HFFc6 (cell line): Measurements from ENCODE around the gene KRTAP10-3. TPM values are rescaled to one million over a fixed set of nuclear protein-coding genes. Genes with fewer than 3 reads are reported as not detected.

Experiments
- DNase-seq: peaks from one replicate; pipeline ENCODE4 v3.0.0-alpha.2; 2018
- H3K27ac Mint-ChIP-seq: 2 replicates; pipeline ENCODE4 v1.8.0; 2020; ENCODE audit warnings: mild to moderate bottlenecking, mixed read lengths
- H3K27me3 Mint-ChIP-seq: 2 replicates; pipeline ENCODE4 v1.8.0; 2021; ENCODE audit warnings: mild to moderate bottlenecking, moderate library complexity, mixed read lengths; ENCODE audit not compliant: insufficient read depth
- H3K36me3 Mint-ChIP-seq: 2 replicates; pipeline ENCODE4 v1.8.0; 2021; ENCODE audit warnings: low read depth, mixed read lengths
- H3K4me1 Mint-ChIP-seq: 2 replicates; pipeline ENCODE4 v1.8.0; 2020; ENCODE audit warnings: low read depth, mixed read lengths
- H3K4me3 Mint-ChIP-seq: 2 replicates; pipeline ENCODE4 v1.8.0; 2020; ENCODE audit warnings: mild to moderate bottlenecking, moderate library complexity, mixed read lengths
- H3K9me3 Mint-ChIP-seq: 2 replicates; pipeline ENCODE4 v1.8.0; 2020; ENCODE audit warnings: mild to moderate bottlenecking, mixed read lengths
- total RNA-seq, 6 experiments: library from RNA; stranded (reverse); fragmentation: NEBNext Ultra II Directional; extraction: Animal tissue kit (Norgen Biotek cat#: 25700); gene quantifications; 2 replicates in 1 of 6; 3 replicates in 5 of 6; pipeline ENCODE4 v1.2.3, GENCODE V29; 2021
- TF ChIP-seq, protein P1 (sequence below): fragments of 200-600 bp; sonication (generic); IDR thresholded peaks from 2 replicates; pipeline ENCODE4 v1.5.0; 2021; ENCODE audit warnings: antibody characterized with exemption, mild to moderate bottlenecking

KRTAP10-3 gene
- total RNA-seq, 6 experiments from 2014 or later: not detected

DNA sequence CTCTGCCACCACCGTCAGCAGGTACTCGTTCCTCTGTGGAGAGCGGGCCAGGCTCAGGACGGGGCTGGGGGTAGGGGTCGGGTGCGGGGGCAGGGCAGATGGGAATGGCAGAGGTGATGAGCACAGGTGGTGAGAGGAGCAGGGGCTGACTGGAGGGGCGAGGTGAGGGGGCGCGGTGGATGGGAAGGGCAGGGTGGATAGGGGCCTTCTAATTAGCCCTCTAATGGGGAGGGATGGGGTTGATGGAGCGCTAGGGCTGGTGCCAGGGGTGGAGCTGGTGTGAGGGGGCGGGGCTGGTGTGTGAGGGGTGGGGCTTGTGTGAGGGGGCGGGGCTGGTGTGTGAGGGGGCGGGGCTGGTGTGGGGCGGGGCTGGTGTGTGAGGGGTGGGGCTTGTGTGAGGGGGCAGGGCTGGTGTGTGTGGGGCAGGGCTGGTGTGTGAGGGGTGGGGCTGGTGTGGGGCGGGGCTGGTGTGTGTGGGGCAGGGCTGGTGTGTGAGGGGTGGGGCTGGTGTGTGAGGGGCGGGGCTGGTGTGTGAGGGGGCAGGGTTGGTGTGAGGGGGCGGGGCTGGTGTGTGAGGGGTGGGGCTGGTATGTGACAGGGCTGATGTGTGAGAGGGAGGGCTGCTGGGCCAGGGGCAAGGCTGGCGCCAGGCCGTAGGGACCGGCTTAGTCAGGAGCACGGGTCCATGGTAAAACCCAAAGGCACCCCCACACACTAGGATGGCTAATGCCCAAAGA lies 24.5 kb downstream of the KRTAP10-3 start:
- Mint-ChIP-seq H3K27ac (no peak overlapping the region), H3K9me3 (peaks cover 25% of the 10 kb centered on the region), H3K4me3 (no peak overlapping the region), H3K4me1 (no peaks in the 10 kb centered on the region), H3K36me3 (no peaks in the 10 kb centered on the region), H3K27me3 (peaks cover 13% of the 10 kb centered on the region)
- DNase-seq: no peak
- TF ChIP-seq, protein P1, sequence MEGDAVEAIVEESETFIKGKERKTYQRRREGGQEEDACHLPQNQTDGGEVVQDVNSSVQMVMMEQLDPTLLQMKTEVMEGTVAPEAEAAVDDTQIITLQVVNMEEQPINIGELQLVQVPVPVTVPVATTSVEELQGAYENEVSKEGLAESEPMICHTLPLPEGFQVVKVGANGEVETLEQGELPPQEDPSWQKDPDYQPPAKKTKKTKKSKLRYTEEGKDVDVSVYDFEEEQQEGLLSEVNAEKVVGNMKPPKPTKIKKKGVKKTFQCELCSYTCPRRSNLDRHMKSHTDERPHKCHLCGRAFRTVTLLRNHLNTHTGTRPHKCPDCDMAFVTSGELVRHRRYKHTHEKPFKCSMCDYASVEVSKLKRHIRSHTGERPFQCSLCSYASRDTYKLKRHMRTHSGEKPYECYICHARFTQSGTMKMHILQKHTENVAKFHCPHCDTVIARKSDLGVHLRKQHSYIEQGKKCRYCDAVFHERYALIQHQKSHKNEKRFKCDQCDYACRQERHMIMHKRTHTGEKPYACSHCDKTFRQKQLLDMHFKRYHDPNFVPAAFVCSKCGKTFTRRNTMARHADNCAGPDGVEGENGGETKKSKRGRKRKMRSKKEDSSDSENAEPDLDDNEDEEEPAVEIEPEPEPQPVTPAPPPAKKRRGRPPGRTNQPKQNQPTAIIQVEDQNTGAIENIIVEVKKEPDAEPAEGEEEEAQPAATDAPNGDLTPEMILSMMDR: no peak

DNA sequence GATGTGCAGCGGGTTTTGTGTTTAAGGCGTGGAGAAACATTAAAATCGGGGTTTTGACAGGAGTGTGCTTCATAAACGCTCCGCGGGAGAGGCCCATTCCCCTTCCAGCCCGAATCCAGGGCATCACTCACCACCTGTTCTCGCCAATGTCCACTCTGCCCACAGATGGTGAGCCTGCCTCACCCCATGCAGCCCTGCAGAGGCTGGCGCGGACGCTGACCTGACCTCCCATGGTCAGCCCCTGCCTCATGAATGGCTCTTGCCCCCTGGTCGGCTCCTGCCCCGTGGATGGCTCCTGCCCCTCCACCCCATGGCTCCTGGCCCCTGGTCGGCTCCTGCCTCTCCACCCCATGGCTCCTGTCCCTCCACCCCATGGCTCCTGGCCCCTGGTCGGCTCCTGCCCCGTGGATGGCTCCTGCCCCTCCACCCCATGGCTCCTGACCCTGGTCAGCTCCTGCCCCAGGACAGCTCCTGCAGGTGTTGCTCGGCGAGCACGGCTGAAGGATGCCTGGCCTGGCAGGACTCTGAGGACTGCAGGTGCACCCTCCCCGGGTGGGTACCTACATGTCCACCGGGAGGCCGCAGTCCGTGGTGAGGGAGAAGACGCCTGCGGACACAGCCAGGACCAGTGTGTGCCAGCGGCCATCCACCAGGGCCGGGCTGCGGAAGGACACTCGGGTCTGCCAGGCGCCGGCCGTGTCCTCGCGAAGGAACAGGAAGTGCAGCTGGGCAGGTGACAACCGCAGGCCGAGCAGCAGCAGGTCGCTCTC lies 25.3 kb downstream of the KRTAP10-3 start:
- Mint-ChIP-seq H3K4me1 (no peaks in the 10 kb centered on the region), H3K27ac (no peak overlapping the region), H3K36me3 (no peaks in the 10 kb centered on the region), H3K4me3 (no peak overlapping the region), H3K9me3 (peaks cover 26% of the 10 kb centered on the region), H3K27me3 (peaks cover 13% of the 10 kb centered on the region)
- no peak for DNase-seq
- TF ChIP-seq, protein P1: no peak

DNA sequence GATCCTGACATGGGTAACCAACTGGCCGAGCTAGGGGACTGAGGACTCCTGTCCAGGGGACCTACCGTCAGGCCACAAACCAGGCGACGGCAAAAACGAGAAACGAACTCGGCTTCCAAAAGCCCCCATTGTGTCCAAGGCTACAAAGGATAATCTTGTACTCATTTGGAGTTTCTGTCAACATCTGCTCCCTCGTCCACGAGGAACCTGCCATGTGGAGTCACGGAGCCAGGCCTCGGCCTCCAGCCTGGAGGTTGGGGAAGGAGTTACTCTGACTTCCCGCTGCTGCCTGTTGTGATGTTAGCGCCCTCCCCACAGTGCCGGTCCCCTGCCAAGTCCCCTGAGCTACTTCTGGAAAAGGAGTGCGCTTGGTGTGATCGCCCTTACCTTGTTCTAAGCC lies 25.9 kb downstream of the KRTAP10-3 start:
- peaks cover 26% of the 10 kb centered on the region for H3K9me3 Mint-ChIP-seq
- H3K27me3 Mint-ChIP-seq: peaks cover 13% of the 10 kb centered on the region
- TF ChIP-seq, protein P1: no peak
- no peak for DNase-seq
- no peaks in the 10 kb centered on the region for H3K4me1 Mint-ChIP-seq
- no peaks in the 10 kb centered on the region for H3K36me3 Mint-ChIP-seq
- no peak overlapping the region for H3K27ac Mint-ChIP-seq
- H3K4me3 Mint-ChIP-seq: no peak overlapping the region

DNA sequence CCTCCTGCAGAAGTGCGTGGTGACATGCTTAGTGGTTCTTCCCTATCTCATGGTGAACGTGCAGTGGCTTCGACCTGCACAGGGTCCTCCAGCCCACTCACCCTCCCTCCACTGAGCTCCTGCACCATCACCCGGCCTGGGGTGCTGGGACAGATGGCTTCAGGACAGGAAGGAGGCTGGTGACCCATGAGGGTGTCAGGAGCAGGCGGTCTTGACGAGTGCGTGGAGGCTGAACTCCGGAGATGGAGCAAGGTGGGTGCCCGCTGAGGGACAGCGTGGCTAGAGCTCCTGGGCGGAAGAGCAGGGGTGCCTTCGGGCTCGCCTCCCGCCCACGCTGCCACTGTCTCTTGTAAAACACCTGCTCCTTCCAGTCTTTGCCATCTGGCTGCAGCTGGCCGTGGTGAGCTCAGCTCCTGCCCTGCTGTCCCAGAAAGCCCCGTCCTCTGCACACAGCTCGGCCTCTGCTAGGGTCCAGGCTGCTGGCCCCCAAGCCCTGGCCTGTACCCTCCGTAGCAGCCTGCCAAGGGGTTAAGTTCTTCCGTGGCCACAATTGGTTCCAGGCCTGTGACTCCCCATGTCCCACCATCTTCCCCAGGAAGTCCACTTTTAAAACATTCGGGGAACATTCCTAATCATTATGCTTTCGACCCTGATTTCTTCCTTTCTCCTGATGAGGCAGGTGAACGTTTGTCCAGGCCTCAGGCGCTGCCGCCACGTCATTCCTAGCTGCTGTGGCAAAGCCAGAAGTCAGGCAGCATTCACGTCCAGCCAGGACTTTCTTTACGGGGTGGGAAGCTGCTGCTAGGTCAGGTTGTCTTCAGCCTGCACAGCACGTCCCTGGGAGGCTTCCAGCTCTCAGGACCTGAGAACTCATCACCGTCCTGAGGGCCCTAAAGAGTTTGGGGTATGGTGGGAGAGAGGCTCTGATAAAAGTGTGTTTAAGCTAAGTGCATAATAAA lies 26.7 kb downstream of the KRTAP10-3 start:
- DNase-seq: no peak
- no peaks in the 10 kb centered on the region for H3K36me3 Mint-ChIP-seq
- no peak overlapping the region for H3K4me3 Mint-ChIP-seq
- TF ChIP-seq, protein P1: no peak
- H3K27ac Mint-ChIP-seq: no peak overlapping the region
- H3K9me3 Mint-ChIP-seq: peaks cover 20% of the 10 kb centered on the region
- H3K4me1 Mint-ChIP-seq: no peaks in the 10 kb centered on the region
- H3K27me3 Mint-ChIP-seq: peaks cover 12% of the 10 kb centered on the region

DNA sequence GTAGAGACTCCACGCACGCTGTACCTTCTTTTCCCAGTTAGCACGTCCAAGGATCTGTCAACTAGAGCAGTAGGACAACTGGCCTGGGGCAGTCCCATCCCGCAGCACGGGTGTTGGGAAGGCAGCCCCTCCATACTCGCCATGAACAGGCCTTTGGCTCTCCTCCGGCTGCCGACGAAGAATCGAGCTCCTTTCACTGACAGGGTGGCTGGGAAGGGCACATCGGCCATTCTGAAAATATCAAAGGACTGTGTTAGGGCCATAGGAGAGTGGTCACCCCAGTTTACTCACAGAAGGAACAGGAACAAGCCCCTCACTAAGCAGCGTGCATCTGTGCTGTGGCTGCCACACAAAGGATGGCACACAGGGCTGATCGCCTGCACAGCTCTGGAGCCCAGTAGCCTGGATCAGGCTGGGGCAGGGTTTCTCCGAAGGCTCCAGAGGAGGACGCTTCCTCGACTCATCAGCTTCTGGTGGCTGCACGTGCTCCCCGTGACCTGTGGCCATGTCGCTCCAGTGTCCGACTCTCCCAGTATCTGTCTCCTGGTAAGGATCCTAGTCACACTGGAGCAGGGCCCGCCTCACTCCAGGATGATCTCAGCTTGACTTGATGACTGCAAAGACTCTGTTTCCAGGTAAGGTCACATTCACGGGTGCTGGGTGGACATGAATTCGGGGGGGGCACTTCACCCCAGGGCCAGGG lies 27.5 kb downstream of the KRTAP10-3 start:
- H3K4me1 Mint-ChIP-seq: no peaks in the 10 kb centered on the region
- H3K27ac Mint-ChIP-seq: no peak overlapping the region
- H3K9me3 Mint-ChIP-seq: peaks cover 20% of the 10 kb centered on the region
- TF ChIP-seq, protein P1: no peak
- H3K36me3 Mint-ChIP-seq: no peaks in the 10 kb centered on the region
- peaks cover 12% of the 10 kb centered on the region for H3K27me3 Mint-ChIP-seq
- DNase-seq: no peak
- H3K4me3 Mint-ChIP-seq: no peak overlapping the region
